Motor neuron (in vitro differentiated cells): ENCODE results near the gene COBLL1. TPM values are rescaled to one million over a fixed set of nuclear protein-coding genes. Genes with fewer than 3 reads are reported as not detected.
"Not testable (repeated sequence)": the region's sequence is repeated elsewhere in the genome, so short reads cannot be mapped to it uniquely, and the experiment has no call there.

Source experiments
- ATAC-seq, 8 experiments: fragments of 200-7000 bp; cut with Tn5 transposase; replicated peaks in 6 of 8; 2 replicates each; pipeline ENCODE4 v1.8.0; 2021; ENCODE audit warnings: mild to moderate bottlenecking in 8 of 8, moderate library complexity in 8 of 8
- H3K27ac ChIP-seq, 2 donors: fragments of 250-450 bp; sonication (Bioruptor Pico); 2 replicates each; pipeline ENCODE4 v1.9.0; 2021; ENCODE audit warnings: antibody characterized with exemption in 2 of 2, mild to moderate bottlenecking in 2 of 2, moderate library complexity in 1 of 2
- H3K4me1 ChIP-seq, 2 donors: fragments of 250-450 bp; sonication (Bioruptor Pico); replicated peaks in 1 of 2; 2 replicates each; pipeline ENCODE4 v1.6.1; 2021; ENCODE audit warnings: antibody characterized with exemption in 2 of 2, mild to moderate bottlenecking in 2 of 2, moderate library complexity in 1 of 2
- H3K4me3 ChIP-seq, 5 donors: fragments of 250-450 bp; sonication (Bioruptor Pico); 2 replicates each; pipeline ENCODE4 v1.9.0; 2021; ENCODE audit warnings: antibody characterized with exemption in 5 of 5, mild to moderate bottlenecking in 5 of 5, moderate library complexity in 4 of 5
- WGBS, 10 experiments: fragments of 450-650 bp; shearing (Covaris generic); methylation state at CpG; one replicate each; pipeline ENCODE4 v1.0.0; 2022; 5-methylcytosine and 5-hydroxymethylcytosine counted together
- in situ Hi-C, 9 experiments: fragments of 400-800 bp; cut with MboI; loops; one replicate each; pipeline ENCODE4 v1.15.0; 2021; ENCODE audit warnings: low sequenced_read_pairs in 9 of 9, low pct_unique_long_range_greater_than_20kb in 2 of 9; ENCODE audit not compliant: unreplicated experiment in 9 of 9
- total RNA-seq, 8 experiments: library from RNA; unstranded; fragments of 300-600 nt; gene quantifications; 2 replicates each; pipeline versions ENCODE4 v1.2.3 to v1.2.4, GENCODE V29; 2022

Gene COBLL1
- total RNA-seq, 8 experiments from 2014 or later = 0.65 to 50.6 (median 8.1) TPM

- ATAC-seq = no peak
- in situ Hi-C loops = no loop called here
These were observed 29.8 kb upstream of the COBLL1 start for GRCh38 chr2:164871404-164871803.

GRCh38 chr2:164869420-164869772 is 27.8 kb upstream of the COBLL1 start:
- Histone ChIP-seq H3K4me3 (no peak overlapping the region), H3K4me1 (no peaks in the 10 kb centered on the region), H3K27ac (no peak overlapping the region)
- in situ Hi-C loops = no loop called here
- ATAC-seq = no peak

More at GRCh38 chr2:164871404-164871803, 29.8 kb upstream of the COBLL1 start:
- Histone ChIP-seq H3K4me1 (no peaks in the 10 kb centered on the region), H3K4me3 (no peak overlapping the region), H3K27ac (no peak overlapping the region)
- WGBS, 10 experiments = 50 to 100% (median 83%) methylated on average over 1 to 2 of the region's 2 CpGs; no CpG with 5 or more reads in 4 of the 10 experiments

- ATAC-seq = peak in 2 of 8 experiments; percentile 29 to 38
- in situ Hi-C loops = no loop called here
- 55 to 100% (median 90%) methylated on average over 2 to 5 of the region's 5 CpGs for WGBS, 10 experiments
- Histone ChIP-seq H3K4me3 (no peak overlapping the region), H3K4me1 (no peaks in the 10 kb centered on the region), H3K27ac (no peak overlapping the region)
These were observed 27.2 kb upstream of the COBLL1 start for GRCh38 chr2:164868563-164869419.

GRCh38 chr2:164867779-164868397 is 26.3 kb upstream of the COBLL1 start:
- H3K27ac ChIP-seq = no peak overlapping the region
- no peak overlapping the region for H3K4me3 ChIP-seq
- WGBS, 10 experiments = 0 to 52% (median 43%) methylated on average over 1 to 3 of the region's 3 CpGs; no CpG with 5 or more reads in 2 of the 10 experiments
- H3K4me1 ChIP-seq = no peaks in the 10 kb centered on the region
- in situ Hi-C loops = no loop called here
- no peak for ATAC-seq

- H3K27ac ChIP-seq, ATAC-seq, in situ Hi-C loops, H3K4me3 ChIP-seq, H3K4me1 ChIP-seq: not testable (repeated sequence)
- 86 to 100% (median 100%) methylated on average over 1 of the region's 1 CpG; no CpG with 5 or more reads in 3 of the 10 experiments for whole genome bisulfite sequencing, 10 experiments
These were observed 24.8 kb upstream of the COBLL1 start for GRCh38 chr2:164866381-164866780.

- H3K4me3 ChIP-seq = no peak overlapping the region
- in situ Hi-C loops = no loop called here
These were observed 19.0 kb upstream of the COBLL1 start for GRCh38 chr2:164860694-164861042.

GRCh38 chr2:164859906-164860693 is 18.5 kb upstream of the COBLL1 start:
- H3K4me1 ChIP-seq, ATAC-seq, H3K27ac ChIP-seq, H3K4me3 ChIP-seq, in situ Hi-C loops: not testable (repeated sequence)
- WGBS, 10 experiments = 88 to 100% (median 100%) methylated on average over 1 to 2 of the region's 4 CpGs; no CpG with 5 or more reads in 1 of the 10 experiments

More at GRCh38 chr2:164860694-164861042, 19.0 kb upstream of the COBLL1 start:
- no peak for ATAC-seq
- H3K27ac ChIP-seq = no peak overlapping the region
- no peaks in the 10 kb centered on the region for H3K4me1 ChIP-seq

GRCh38 chr2:164859251-164859818 is 17.7 kb upstream of the COBLL1 start:
- Histone ChIP-seq H3K4me1 (no peaks in the 10 kb centered on the region), H3K27ac (no peak overlapping the region), H3K4me3 (no peak overlapping the region)
- WGBS, 10 experiments = 14 to 100% (median 62%) methylated on average over 1 to 2 of the region's 2 CpGs; no CpG with 5 or more reads in 2 of the 10 experiments
- in situ Hi-C loops = no loop called here
- ATAC-seq = no peak

GRCh38 chr2:164852086-164852485 is 10.5 kb upstream of the COBLL1 start:
- WGBS, 10 experiments = 43 to 100% (median 93%) methylated on average over 1 to 4 of the region's 4 CpGs; no CpG with 5 or more reads in 3 of the 10 experiments
- no peak overlapping the region for H3K4me3 ChIP-seq
- no peak for ATAC-seq
- in situ Hi-C loops = no loop called here
- H3K27ac ChIP-seq = no peak overlapping the region
- no peaks in the 10 kb centered on the region for H3K4me1 ChIP-seq

- ATAC-seq = no peak
- in situ Hi-C loops = no loop called here
- 56 to 93% (median 82%) methylated on average over 1 to 4 of the region's 4 CpGs for WGBS, 10 experiments
- Histone ChIP-seq H3K4me1 (no peaks in the 10 kb centered on the region), H3K27ac (no peak overlapping the region), H3K4me3 (no peak overlapping the region)
These were observed 8.6 kb upstream of the COBLL1 start for GRCh38 chr2:164850235-164850634.

GRCh38 chr2:164849506-164849905 is 7.9 kb upstream of the COBLL1 start:
- Histone ChIP-seq H3K4me1 (no peaks in the 10 kb centered on the region), H3K27ac (no peak overlapping the region), H3K4me3 (no peak overlapping the region)
- no peak for ATAC-seq
- in situ Hi-C loops = no loop called here
- WGBS, 10 experiments = 40 to 100% (median 92%) methylated on average over 1 of the region's 1 CpG; no CpG with 5 or more reads in 2 of the 10 experiments

- in situ Hi-C loops = no loop called here
- no peak overlapping the region for H3K27ac ChIP-seq
- peak in 3 of 8 experiments; percentile 38 to 82 (median 77) for ATAC-seq
- H3K4me3 ChIP-seq = no peak overlapping the region
- 0 to 67% (median 55%) methylated on average over 1 to 2 of the region's 2 CpGs; no CpG with 5 or more reads in 1 of the 10 experiments for WGBS, 10 experiments
- no peaks in the 10 kb centered on the region for H3K4me1 ChIP-seq
These were observed 6.5 kb upstream of the COBLL1 start for GRCh38 chr2:164847981-164848741.
